ENCODE measurements around the gene CACNA1C.

Gene CACNA1C

GRCh38 chr12:2194060-2194459 lies 141.3 kb downstream of the CACNA1C start:
- no peak for DNase-seq (ENCODE audit: low read depth in 4 of 4, low spot score in 1 of 4)

DNA sequence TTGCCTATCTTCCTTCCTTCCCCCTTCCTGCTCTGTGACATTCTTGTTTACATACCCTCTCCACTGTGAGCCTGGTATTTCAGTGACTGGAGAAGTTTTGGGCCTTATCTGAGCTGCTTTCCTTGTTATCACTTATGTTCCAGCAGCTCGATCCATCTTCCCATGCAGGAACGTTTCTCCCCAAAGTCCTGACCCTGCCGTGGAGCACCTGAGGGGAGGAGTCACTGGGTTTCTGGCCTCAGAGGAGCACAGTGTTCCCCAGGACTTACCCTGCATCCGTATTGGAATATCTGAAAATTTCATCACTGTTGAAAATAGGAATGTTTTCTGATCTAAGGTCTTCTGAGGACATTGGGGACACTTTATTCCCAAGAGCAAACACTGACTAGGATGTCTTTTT lies 141.8 kb downstream of the CACNA1C start:
- no peak for DNase-seq (ENCODE audit: low read depth in 4 of 4, low spot score in 1 of 4)

DNA sequence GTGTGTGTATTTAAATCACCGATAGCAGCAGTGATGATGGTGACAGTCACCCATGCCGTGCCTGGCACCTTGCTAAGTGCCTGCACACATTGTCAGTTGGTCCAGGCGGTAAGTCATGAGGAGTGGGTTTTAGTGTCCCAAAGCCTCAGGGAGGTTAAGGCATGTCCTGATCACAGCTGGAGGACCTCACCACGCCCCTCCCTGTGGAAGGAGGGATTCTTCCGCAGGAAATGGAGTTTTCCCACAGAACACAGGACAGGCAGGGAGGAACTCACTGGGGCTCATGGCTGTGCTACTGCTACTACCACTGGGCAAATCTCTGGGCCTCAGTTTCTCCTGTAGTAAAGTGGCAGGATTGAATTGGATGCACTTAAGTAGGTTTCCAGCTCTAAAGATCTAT lies 142.3 kb downstream of the CACNA1C start:
- DNase-seq (ENCODE audit: low read depth in 4 of 4, low spot score in 1 of 4): no peak

DNA sequence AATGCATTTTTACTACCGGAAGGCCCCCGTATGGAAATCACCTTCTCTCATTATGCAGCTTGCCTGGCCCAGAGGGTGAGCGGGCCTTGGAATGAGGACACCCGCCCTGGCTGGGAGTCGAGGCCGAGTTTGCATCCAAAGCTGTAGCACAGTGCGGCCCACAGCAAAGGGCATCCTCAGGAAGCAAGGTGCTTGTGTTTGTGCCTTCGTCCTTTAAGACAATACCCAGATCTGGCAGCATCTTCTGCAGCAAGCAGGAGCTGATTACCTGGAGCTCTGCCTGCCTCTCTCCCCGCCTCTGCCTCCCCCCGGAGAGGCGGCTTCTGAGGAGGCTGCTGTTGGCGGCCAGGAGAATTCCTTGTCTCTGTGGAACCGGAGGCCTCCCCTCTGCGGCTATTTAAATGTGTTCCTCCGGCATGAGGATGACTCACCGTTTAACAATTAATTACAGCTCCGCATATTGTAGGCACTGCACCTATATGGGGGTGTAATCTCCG lies 145.3 kb downstream of the CACNA1C start:
- no peak for DNase-seq (ENCODE audit: low read depth in 4 of 4, low spot score in 1 of 4)

- DNase-seq (ENCODE audit: low read depth in 4 of 4, low spot score in 1 of 4): no peak
Measured at GRCh38 chr12:2198542-2198941, 145.8 kb downstream of the CACNA1C start.

- no peak for DNase-seq (ENCODE audit: low read depth in 4 of 4, low spot score in 1 of 4)
Measured at GRCh38 chr12:2205996-2206395, 153.2 kb downstream of the CACNA1C start.

DNA sequence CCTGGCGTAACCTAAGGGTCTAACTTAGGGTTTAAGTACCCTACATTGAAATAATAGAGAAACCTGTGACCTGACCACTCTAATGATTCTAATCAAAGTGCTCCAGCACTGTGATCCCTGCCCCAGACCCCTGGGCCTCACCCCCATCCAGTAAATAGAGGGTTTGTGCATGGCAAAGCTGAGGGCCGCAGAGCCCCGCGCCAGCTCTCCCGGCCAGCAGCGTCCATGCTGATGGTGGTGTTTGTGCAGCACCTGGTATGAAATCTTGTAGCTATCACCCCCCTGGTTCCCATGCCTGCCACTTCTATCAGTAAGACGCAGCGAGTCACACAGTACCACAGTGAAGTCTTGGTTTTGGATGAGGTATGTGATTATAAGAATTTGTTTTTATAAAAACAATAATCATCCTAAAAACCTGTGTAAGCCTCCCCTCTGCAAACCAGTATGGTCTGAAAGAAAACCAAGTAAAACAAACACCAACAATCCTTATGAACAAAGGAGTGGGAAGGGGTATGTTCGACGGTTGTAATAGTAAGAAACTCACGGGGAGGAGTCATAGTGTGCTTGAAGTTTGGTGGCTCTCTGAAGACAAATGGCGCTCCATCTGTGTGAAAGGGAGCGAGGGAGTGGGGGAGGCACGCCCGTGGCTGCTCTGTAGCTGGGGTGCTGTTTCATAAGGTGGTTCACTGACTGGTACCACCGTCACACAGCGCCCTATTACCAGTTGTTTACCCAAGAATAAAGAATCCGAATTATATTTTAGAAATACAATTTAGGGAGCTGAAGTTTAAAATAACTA lies 156.2 kb downstream of the CACNA1C start:
- DNase-seq (ENCODE audit: low read depth in 4 of 4, low spot score in 1 of 4): no peak

DNA sequence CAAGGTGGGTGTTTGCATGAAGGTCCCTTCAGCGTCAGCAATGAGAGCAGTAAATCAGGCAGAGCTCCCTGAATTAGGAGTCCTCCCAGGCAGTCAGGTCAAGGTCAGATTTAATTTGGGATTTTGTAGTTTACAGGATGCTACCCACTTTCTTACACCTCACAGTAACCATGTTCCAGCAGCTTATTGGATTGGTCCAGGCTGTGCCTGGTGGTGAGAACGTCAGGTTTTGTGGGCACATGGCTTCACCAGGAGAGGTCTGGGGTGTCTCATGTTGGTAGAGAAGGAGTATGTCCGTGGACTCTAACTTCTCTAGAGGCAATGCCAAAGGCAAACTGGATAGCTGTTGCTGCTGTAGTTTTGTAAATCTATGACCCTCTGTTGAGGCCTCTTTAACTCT lies 158.3 kb downstream of the CACNA1C start:
- no peak for DNase-seq (ENCODE audit: low read depth in 4 of 4, low spot score in 1 of 4)

- no peak for DNase-seq (ENCODE audit: low read depth in 4 of 4, low spot score in 1 of 4)
Measured at GRCh38 chr12:2212537-2212936, 159.8 kb downstream of the CACNA1C start.

GRCh38 chr12:2212971-2213869 lies 160.4 kb downstream of the CACNA1C start:
- no peak for DNase-seq (ENCODE audit: low read depth in 4 of 4, low spot score in 1 of 4)

DNA sequence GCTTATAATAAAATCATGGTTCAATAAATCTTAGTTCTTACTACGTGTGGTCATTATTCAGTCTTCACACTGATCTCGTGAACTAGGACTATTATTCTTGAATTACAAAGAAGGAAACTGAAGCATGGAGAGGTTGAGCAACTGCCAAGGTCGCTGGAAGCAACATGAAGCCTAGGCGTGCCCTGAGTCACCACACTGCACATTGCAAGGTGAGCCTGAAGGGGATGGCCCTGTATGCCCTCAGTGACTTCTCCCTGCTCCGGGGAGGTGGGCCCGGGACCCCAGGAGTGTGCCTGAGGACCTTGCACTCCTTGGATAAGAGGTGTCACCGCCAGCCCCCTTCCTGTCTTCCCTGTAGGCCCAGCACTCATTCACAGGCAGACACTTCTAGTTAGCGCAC lies 161.6 kb downstream of the CACNA1C start:
- DNase-seq (ENCODE audit: low read depth in 4 of 4, low spot score in 1 of 4): no peak

DNA sequence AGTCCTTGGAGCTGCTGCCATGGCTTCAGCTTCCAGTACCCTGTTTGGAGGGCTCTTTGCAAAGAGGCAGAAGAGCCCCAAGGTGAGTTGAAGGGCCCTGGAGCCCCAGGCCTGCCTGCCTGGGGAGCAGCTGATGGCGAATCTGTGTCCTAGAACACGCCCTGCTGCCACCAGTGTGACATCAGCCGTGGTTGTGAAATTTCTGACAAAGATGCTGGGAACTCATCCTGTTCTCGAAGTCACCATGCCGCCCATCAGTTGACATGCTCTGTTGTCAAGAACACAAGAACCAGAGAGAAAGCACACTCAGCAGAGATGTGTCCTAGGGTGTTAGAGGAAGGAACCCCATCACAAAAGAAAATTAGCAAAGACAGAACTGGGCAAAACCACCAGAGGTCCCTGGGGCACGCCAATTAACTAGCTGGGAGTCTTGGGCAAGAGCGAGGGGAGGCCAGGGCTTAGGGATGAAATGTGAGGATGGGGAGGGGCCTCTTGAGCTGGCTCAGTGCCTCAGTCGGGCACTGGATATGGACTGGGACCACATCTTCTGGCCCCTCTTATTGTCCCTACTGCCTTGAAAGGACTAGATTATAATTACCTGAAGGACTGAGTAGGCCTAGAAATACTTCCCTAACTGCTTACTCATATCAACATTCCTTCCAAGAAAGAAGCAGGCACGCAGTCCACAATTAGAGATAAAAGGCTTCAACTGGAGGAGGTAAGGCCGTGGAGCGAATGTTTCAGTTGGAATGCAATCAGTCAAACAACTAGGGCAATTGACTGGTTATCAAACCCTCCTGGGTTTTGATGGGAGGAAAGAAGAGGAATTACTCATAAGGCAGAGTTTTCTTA lies 163.1 kb downstream of the CACNA1C start:
- DNase-seq (ENCODE audit: low read depth in 4 of 4, low spot score in 1 of 4): no peak

DNA sequence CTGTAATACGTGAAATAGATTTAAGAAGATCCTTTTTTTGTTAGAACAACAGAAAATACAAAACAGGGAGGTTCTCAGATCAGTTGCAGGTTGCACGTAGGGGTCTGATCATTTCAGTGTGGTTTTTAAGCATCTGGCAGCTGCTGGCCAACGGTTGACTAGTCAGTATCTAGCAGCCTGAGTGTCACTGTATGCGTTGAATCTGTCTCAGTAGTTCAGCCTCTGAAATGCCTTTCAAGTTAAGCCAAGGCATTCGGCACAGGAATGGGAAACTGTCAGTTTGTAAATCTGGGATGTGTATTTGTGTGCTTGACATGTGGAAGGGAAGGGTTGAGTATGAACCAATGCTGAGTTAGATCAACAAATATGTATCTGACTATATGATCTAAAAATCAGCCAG lies 165.9 kb downstream of the CACNA1C start:
- DNase-seq (ENCODE audit: low read depth in 4 of 4, low spot score in 1 of 4): no peak

DNA sequence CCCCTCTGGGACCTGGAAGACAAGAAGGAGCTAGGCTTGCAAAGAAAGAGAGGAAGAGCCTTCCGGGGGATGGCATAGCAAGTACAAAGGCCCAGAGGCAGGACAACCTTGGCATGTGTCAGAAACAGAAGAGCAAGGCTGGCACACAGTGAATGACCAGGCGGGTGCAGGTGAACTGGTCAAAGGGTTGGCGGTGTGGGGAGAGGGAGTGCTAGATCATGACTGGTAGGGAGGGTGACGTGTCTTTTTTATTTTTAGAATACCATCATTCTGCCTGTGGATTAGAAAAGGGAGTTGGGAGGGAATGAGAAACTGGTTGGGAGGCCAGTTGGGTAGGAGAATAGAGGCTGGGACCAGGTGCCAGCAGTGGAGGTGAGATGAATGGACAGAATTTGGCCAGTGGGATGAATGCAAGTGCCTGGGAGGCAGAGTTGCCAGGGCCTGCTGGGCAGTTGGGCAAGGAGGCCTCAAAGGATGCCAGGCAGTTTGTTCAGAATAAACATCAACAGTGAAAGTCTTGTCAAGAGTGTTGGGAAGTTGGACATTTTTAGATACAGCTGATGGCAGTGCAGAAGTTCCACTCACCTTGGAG lies 168.3 kb downstream of the CACNA1C start:
- no peak for DNase-seq (ENCODE audit: low read depth in 4 of 4, low spot score in 1 of 4)

- no peak for DNase-seq (ENCODE audit: low read depth in 4 of 4, low spot score in 1 of 4)
Measured at GRCh38 chr12:2222691-2223090, 169.9 kb downstream of the CACNA1C start.

- no peak for DNase-seq (ENCODE audit: low read depth in 4 of 4, low spot score in 1 of 4)
Measured at GRCh38 chr12:2224961-2225360, 172.2 kb downstream of the CACNA1C start.

GRCh38 chr12:2225696-2226095 lies 172.9 kb downstream of the CACNA1C start:
- no peak for DNase-seq (ENCODE audit: low read depth in 4 of 4, low spot score in 1 of 4)

GRCh38 chr12:2226641-2227040 lies 173.9 kb downstream of the CACNA1C start:
- DNase-seq (ENCODE audit: low read depth in 4 of 4, low spot score in 1 of 4): no peak

DNA sequence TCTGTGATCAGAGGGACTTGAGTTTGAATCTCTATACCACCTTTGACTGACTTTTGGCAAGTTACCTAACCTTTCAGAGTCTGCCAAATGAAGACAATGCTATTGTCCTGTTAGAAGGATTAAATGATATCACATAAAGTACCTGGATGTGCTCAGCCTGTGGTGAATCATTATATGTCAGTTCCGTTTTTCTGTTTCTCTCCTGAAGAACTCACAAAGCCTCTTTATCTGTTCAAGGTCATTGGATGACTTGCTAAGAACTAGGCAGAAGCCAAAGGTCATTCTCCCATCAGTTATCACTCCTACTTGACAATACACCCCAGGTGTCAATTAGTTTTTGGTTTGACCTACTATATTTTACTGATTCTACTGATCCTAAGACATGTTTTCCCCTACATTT lies 174.6 kb downstream of the CACNA1C start:
- no peak for DNase-seq (ENCODE audit: low read depth in 4 of 4, low spot score in 1 of 4)

- DNase-seq (ENCODE audit: low read depth in 4 of 4, low spot score in 1 of 4): no peak
Measured at GRCh38 chr12:2228535-2228934, 175.7 kb downstream of the CACNA1C start.

All from stimulated activated CD4-positive, alpha-beta T cell treated with anti-CD3 and anti-CD28 coated beads, Interleukin-1b, Interleukin-23, amount 100 ng/mL, for 24 hours (primary cell).